NB4 (cell line): Measurements from ENCODE around the gene KIF1A.

Source experiments
- POLR2A ChIP-seq: IDR thresholded peaks from 2 replicates; pipeline ENCODE4 v1.6.1; 2011; ENCODE audit warnings: mild to moderate bottlenecking; ENCODE audit not compliant: insufficient read length; ENCODE audit errors: extremely low read depth
- TF ChIP-seq, protein P1 (sequence below): IDR thresholded peaks from one replicate; pipeline ENCODE4 v1.5.1; 2012; ENCODE audit warnings: low read depth, low read length

DNA sequence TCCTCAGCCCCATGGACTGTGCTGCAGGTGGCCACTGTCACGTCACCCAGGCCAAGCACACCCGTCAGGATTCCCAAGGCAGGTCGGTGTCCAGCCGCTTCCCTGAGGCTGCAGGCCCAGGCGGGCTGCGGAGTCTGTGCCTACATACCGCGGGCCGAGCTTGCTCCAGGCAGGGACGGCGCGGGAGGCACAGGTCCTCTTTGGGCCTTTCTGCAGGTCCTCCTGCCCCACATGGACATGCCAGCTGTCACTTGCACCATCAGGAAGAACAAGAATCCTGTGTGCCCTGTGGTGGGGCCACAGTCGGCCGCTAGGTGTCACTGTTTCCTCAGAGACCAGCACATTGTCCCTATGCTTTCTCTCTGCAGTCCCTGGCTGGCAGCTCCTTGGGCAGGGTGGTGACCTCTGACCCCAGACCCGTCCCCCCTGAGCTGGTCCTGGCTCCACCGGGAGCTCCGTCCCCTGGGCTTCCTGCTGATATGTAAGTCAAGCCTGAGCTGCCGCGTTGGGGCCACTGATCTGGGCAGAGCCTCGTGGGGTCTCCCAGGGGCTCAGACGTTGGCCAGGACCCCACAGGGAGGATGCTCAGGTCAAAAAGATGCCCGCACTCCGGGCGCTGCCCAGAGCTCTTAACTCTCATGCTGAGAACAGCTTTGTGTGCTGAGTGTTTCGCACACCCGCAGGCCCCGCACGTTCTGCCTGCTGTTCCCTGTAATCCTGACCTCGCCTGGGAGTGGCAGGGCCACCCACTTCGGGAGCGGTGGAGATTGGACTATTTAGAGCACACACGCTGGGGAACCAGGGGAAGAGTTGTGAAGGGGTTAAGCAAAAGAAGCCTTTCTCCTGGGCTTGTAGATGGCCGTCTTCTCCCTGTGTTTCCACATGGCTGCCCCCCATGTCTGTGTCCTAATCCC is 31.3 kb upstream of the KIF1A start:
- TF ChIP-seq, protein P1, sequence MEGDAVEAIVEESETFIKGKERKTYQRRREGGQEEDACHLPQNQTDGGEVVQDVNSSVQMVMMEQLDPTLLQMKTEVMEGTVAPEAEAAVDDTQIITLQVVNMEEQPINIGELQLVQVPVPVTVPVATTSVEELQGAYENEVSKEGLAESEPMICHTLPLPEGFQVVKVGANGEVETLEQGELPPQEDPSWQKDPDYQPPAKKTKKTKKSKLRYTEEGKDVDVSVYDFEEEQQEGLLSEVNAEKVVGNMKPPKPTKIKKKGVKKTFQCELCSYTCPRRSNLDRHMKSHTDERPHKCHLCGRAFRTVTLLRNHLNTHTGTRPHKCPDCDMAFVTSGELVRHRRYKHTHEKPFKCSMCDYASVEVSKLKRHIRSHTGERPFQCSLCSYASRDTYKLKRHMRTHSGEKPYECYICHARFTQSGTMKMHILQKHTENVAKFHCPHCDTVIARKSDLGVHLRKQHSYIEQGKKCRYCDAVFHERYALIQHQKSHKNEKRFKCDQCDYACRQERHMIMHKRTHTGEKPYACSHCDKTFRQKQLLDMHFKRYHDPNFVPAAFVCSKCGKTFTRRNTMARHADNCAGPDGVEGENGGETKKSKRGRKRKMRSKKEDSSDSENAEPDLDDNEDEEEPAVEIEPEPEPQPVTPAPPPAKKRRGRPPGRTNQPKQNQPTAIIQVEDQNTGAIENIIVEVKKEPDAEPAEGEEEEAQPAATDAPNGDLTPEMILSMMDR, result peak; percentile 95
- TF ChIP-seq POLR2A, result no peak
